GM18526 (cell line): ENCODE measurements around the gene CD164L2.

Experiments used
- POLR2A ChIP-seq: IDR thresholded peaks from 3 replicates; pipeline ENCODE4 v1.6.1; 2011; ENCODE audit not compliant: insufficient read length; ENCODE audit errors: extremely low read depth

The CD164L2 gene

DNA sequence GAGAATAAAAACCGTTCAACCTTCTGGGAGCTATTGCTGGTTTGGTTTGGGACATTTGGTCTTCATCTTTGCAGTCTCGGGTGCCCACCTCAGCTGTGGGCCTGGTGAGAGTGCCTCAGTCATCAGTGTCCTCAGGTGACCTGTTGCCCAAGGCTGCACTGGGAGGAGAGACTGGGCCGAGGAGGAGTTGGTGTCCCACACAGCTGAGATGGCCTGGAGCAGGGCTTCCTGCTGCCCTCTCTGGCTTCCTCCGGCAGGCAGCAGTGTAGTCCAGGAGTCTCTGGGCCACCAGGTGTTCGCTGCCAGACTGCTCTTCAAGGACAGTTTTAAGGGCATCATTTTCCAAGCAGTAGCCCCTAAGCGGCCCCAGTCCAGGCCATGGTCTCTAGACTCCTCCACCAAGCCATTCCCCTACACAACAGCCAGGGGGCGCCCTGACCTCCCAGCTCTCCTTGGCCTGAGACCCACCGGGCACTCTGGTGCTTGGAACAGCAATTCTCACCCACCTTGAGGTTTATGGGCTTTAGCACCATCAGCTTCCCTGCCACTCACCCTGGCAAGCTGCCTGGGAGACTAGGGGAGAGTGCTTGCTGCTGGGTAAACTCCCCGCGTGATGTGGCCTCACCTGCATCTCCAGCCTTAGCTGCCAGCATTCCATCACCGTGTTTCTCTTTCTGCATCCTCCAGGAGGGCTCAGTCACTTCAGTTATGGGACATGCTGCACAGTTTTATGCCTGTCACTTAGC lies 50.4 kb downstream of the CD164L2 start:
- TF ChIP-seq POLR2A: no peak

DNA sequence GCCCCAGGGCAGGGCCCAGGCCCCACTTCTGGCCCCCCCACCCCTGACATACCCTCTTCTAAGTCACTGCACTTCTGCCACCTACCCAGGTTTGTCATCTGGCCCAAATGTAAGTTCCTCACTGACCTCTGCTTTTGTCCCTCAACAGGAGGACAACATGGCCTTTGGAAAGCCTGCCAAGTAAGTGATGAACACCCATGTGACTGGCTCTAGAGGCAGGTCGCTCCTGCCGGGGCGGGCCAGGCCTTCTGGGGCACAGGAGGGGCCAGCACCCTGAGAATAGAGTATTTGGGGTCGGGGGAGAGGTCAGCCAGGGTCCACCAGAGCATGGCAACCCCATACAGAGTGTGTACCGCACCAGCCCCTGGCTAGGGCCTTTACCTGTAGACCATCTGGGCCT lies 51.2 kb downstream of the CD164L2 start:
- no peak for TF ChIP-seq POLR2A

DNA sequence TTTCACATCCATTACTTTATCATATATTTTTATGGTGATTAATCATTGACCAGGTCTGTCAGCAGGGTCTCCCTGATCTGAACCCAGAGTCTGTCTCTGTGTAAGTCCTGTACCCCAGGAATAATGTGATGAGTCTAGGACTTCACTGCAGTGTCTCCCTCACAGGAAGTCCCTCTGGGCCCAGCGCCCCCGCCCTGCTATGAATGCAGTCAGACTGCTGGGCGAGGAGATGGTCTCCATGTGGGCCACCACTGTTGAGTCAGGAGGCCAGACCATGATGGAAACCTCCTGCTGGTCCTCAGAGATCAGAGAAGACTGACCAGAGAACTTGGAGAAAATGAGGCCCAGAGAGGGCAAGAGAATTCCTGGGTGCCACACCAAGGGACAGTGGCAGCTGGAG lies 51.7 kb downstream of the CD164L2 start:
- no peak for TF ChIP-seq POLR2A

DNA sequence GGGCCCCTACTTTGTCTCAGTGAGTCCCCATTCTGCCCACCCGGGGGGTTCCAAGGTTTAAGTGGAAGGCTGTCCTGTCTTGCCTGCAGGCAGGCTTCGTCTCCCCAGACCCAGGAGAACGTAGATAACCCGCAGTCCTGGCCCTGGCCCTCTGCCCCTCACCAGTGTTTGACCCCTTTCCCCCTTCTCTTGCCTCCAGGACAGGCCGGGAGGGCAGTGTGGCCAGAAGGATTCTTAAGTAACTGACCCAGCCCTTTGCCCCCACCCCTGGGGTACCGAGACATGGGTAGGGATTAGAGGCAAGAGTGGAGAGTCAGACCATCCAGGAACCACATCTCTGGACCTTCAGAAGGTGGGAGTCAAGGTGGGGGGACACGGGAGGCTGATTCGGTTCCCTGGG lies 52.3 kb downstream of the CD164L2 start:
- no peak for TF ChIP-seq POLR2A
